Measurements from ENCODE around the gene AADACL4. TPM values are rescaled to one million over a fixed set of nuclear protein-coding genes. Genes with fewer than 3 reads are reported as not detected.

The AADACL4 gene
- not detected in 2 replicates for total RNA-seq

GRCh38 chr1:12643785-12644184 lies at the start of gene AADACL4:
Gene AADACL4 (plus strand): TSS chr1:12644085. CDS start chr1:12644547, 462 bp downstream.

GRCh38 chr1:12617901-12618660 lies 25.8 kb upstream of the AADACL4 start, which contains the start of gene DHRS3:
Gene DHRS3 (minus strand): TSS chr1:12618210. CDS start chr1:12617348, 862 bp downstream.

GRCh38 chr1:12715896-12716437 lies 72.1 kb downstream of the AADACL4 start, which contains the start of gene AADACL3:
Gene AADACL3 (plus strand): TSS chr1:12716110. CDS start chr1:12716177, 67 bp downstream.

Other genes with a start within 250 kb of the AADACL4 start
- gene DHRS3, start 25.9 kb upstream of the AADACL4 start, total RNA-seq = 37.7 and 61.7 TPM in 2 replicates
- not detected in 2 replicates for gene AADACL3, start 72.0 kb downstream of the AADACL4 start, total RNA-seq
- not detected in 2 replicates for gene CFAP107, start 102.1 kb downstream of the AADACL4 start, total RNA-seq
- gene PRAMEF12, start 129.7 kb downstream of the AADACL4 start, total RNA-seq = not detected in 2 replicates
- not detected in 2 replicates for gene PRAMEF1, start 147.3 kb downstream of the AADACL4 start, total RNA-seq
- gene PRAMEF11, start 187.3 kb downstream of the AADACL4 start, total RNA-seq = not detected in 2 replicates
- not detected in 2 replicates for gene HNRNPCL1, start 204.6 kb downstream of the AADACL4 start, total RNA-seq
- not detected in 2 replicates for gene PRAMEF2, start 213.0 kb downstream of the AADACL4 start, total RNA-seq
- gene PRAMEF4, start 242.1 kb downstream of the AADACL4 start, total RNA-seq = not detected in 2 replicates